ENCODE measurements around the gene RHBDD2.
"Not testable (repeated sequence)": the region's sequence is repeated elsewhere in the genome, so short reads cannot be mapped to it uniquely, and the experiment has no call there.

Gene RHBDD2

DNA sequence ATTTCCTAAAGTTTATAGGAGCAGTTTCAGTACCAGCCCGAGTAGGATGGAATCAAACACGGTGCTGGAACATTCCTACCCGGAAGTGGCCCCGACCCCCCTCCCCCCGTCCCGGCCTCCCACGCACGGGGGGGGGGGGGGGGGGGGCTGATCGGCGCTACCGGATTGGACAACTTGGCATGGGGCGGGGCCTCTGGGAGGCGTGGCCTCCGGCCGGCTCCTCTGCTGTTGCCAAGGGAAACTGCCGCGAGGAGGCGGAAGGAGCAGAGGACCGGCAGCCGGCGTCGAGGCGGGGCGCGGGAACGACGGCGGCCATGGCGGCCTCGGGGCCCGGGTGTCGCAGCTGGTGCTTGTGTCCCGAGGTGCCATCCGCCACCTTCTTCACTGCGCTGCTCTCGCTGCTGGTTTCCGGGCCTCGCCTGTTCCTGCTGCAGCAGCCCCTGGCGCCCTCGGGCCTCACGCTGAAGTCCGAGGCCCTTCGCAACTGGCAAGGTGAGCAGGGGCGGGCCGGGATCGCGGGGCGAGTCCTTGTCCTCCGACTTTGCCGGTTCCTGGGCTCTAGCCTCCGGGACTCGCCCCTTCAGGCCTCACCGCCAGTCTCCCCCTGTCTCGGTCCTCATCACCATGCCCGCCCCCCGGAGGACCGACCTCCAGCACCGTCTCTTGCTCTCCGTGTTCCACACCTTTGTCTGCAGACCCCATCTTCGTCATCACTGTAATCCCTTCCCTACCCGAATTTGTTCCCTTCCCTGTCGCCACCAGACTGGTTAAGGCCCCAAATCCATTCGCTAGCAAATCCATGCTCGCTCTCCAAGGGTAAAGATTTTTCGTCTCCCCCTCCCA is at the start of gene RHBDD2:
TSS of gene RHBDD2 (plus strand) at position 266 of the 843 bp plus-strand sequence. CDS start at position 315, 49 bp downstream.
- DNase-seq = peak; percentile 92

DNA sequence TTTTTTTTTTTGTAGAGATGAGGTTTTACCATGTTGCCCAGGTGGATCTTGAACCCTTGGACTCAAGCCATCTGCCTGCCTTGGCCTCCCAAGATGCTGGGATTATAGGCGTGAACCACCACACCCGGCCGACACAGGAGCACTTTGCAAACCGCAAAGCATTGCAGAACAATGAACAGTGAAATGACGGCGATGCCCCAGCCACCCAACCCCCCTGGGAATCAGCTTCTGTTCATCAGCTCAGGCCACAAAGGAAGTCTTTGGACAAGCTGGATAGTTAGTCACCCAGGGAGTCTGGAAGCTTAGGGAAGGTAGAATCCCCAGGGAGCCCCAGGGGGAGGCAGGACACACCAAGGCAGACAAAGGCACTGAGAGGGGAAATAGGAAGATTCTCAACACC is 49.2 kb upstream of the RHBDD2 start:
- DNase-seq = not testable (repeated sequence)

DNA sequence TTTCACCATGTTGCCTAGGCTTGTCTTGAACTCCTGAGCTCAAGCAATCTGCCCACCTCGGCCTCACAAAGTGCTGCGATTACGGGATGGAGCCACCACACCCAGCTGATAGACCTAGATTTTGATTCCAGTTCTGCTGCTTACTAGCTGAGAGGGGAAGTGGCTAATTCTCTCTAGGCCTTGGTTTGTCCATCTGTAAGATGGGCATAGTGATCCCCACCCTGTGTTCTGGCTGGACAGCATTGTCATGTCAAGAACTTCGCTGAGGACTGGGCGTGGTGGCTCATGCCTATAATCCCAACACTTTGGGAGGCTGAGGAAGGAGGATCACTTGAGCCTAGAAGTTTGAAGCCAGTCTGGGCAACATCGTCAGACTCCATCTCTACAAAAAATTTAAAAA is 47.9 kb upstream of the RHBDD2 start:
- no peak for DNase-seq

DNA sequence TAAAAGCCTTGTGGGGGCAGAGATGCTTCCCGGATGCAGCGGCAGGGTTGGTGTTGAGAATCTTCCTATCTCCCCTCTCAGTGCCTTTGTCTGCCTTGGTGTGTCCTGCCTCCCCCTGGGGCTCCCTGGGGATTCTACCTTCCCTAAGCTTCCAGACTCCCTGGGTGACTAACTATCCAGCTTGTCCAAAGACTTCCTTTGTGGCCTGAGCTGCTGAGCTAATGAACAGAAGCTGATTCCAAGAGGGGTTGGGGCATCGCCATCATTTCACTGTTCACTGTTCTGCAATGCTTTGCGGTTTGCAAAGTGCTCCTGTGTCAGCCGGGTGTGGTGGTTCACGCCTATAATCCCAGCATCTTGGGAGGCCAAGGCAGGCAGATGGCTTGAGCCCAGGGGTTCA is 45.2 kb upstream of the RHBDD2 start:
- not testable (repeated sequence) for DNase-seq

DNA sequence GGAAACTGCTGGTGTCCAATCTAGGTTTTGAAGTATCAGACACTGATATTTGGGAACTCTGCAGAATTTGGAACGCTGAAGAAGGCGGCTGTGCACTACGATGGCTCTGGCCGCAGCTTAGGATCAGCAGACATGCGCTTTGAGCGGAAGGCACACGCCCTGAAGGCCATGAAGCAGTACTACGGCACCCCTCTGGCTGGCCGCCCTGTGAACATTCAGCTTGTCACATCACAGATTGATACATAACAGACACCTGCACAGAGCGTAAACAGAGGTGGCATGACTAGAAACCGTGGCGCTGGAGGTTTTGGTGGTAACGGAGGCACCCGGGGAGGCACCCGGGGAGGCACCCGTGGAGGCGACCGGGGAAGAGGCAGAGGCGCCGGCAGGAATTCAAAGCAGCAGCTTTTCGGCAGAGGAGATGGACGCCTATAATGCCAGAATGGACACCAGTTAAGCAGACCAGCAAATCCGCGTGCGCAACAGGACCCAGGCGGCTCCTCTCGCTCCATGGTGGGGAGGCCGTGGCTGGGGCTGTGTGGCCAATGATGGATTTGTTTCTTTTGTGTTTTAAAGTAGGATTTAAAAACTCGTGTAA is 43.0 kb upstream of the RHBDD2 start:
- no peak for DNase-seq

DNA sequence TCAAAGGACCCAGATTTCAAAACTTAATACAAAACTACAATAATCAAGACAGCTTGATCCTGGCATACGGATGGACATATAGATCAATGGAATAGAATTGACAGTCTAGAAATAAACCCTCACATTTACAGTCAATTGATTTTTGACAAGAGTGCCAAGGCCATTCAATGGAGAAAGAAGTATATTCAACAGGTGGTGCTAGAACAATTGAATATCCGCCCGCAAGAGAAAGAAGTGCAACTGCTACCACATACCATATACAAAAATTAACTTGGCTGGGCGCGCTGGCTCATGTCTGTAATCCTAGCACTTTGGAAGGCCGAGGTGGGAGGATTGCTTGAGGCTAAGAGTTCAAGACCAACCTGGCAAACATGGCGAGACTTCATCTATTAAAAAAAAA is 42.0 kb upstream of the RHBDD2 start:
- DNase-seq = no peak

DNA sequence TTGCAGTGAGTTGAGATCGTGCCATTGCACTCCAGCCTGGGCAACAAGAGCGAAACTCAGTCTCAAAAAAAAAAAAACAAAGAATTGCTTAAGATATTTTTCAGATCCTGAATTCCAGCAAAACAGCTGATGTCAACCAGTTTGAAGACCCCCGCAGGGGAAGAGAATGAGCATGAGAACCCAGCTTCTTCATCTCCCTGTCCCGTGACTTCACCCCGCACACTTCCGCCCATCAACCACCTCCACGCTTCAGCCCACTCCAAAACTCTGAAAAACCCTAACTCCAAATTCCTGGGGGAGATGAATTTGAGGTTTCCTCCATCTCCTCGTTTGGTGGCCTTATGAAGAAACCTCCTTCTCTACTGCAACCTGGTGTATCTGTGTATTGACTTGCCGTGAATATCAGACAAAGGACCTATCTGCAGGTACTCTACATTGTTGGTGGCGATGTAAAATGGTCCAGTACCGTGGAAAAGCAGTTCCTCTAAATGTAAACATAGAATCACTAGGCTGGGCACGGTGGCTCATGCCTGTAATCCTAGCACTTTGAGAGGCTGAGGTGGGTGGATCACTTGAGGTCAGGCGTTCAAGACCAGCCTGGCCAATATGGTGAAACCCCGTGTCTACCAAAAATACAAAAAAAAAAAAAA is 40.4 kb upstream of the RHBDD2 start:
- not testable (repeated sequence) for DNase-seq

DNA sequence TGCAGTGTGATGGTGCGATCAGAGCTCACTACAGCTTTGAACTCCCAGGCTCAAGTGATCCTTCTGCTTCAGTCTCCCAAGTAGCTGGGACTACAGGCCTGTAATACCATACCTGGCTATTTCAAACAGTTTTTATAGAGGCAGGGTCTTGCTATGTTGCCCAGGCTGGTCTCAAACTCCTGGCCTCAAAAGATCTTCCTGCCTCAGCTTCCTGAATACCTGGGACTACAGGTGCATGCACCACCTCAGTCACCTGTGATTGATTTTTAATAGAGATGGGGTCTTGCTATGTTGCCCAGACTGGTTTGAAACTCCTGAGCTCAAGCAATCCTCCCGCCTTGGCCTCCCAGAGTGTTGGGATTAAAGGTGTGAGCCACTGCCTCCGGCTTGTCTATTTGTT is 38.8 kb upstream of the RHBDD2 start:
- no peak for DNase-seq

DNA sequence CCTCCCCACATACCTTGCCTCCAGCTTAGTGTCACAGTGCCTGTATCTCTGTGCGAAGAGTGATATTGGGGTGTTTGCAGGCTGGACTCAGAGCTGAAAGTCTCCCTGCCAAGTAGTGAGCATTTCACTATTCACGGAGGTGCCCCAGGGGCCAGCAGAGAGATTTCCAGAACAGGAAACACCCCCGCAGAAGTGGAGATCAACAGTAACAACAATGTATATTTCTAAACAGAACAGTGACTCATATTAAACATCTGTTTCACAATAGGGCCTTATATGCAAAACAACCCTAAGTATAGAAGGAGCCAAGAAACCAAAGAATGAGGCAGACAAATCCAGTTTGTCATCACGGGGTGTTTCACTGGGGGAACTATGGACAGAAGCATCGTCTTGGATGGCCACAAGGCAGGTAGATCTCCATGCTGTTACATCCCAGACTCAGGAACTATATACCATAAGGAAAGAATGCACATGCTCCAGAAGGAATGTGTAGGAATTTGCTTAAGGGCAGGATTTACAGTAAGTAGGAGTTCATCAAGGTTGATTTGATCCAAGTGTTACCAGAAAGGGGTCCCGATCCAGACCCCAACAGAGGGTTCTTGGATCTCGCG is 35.9 kb upstream of the RHBDD2 start:
- no peak for DNase-seq

DNA sequence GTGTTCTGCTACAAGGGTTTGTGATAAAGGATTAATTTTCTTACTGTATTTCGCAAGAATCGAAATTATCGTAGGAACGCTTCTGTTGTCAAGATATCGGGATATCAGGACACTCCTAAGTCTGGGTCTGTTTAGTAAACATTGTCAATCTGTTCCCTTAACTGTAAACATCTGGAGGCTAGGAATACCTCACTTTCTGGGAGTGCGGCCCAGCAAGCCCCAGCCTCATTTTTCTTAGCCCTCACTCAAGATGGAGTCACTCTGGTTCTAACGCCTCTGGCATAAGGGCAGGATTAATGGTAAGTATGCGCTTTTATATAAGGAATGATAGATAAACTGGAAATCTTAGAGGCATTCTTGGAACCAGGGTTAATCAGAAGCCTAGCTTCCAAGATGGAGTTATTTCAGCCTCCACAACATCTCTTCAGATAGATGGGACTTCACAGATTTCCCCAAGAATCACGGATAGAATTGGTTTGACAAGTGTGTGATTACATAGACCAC is 35.2 kb upstream of the RHBDD2 start:
- DNase-seq = no peak

DNA sequence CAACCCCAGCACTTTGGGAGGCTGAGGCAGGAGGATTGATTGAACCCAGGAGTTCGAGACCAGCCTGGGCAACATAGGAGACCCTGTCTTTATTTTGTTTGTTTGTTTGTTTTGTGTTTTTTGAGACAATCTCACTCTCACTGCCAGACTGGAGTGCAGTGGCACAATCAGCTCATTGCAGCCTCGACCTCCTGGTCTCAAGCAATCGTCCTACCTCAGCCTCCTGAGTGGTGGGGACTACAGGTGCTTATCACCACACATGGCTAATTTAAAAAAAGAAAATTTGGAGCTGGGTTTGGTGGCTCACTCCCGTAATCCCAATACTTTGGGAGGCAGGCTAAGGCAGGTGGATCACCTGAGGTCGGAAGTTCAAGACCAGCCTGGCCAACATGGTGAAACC is 34.7 kb upstream of the RHBDD2 start:
- no peak for DNase-seq

DNA sequence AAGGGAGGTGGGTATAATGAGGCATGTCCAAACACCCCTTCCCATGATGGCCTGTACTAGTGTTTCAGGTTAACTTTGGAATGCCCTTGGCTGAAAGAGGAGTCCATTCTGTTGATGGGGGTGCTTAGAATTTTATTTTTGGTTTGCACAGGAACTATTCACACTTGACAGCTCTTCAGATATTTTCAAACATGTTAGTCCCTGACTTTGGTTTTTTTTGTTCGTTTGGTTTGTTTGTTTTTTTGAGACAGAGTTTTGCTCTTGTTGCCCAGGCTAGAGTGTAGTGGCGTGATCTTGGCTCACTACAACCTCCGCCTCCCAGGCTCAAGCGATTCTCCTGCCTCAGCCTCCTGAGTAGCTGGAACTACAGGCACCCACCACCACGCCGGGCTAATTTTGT is 33.7 kb upstream of the RHBDD2 start:
- DNase-seq = not testable (repeated sequence)

DNA sequence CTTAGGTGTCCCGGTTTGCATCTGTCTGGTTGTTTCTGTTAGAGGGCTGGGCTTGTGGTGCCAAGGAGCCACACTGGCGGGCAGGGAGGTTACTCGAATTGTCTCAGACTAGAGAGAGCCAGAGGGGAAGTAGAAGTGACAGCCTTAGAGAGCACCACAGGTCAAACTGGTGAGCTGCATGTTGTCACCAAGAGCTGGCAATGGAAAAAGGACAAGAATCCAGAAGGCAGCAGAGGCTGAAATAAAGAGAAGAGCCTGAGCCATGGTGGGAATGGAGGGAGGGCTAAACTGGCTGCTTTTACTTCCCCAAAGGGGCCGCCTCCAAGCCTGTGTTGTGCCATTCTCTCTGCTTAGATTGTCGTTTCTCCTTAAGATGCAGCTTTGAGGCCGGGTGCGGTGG is 31.1 kb upstream of the RHBDD2 start:
- no peak for DNase-seq

DNA sequence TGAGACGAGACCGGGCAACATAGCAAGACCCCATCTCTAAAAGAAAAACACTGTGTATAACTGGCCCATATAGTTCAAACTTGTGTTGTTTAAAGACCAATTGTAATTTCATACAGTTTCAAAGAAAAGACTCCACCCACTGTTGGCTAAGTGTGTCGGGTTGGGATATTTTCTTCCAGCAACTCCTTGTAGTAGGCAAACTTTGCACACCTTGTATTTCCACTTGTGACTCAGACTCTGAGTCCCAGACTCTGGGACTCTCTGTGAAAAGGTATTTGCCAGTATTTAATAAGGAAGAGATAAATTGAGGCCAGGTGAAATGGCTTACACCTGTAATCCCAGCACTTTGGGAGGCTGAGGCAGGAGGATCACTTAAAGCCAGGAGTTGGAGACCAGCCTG is 29.3 kb upstream of the RHBDD2 start:
- no peak for DNase-seq

DNA sequence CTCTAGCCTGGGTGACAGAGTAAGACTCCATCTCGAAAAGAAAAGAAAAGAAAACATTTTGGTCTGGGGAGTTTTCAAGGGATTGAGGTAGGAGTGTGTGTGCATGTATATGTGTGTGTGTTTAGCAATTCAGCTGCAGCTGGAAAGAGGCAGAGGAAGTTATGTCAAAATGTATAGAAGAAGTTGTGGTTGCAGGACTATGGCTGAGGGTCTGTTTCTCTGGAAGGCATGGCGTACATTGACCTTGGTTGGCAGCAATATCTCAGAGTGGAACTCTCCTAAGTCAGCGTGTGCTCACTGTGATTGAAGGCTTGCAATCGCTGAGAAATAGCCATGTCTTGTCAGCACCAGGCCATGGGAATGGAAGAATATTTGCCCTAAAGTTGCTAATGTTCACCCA is 28.6 kb upstream of the RHBDD2 start:
- DNase-seq = no peak

DNA sequence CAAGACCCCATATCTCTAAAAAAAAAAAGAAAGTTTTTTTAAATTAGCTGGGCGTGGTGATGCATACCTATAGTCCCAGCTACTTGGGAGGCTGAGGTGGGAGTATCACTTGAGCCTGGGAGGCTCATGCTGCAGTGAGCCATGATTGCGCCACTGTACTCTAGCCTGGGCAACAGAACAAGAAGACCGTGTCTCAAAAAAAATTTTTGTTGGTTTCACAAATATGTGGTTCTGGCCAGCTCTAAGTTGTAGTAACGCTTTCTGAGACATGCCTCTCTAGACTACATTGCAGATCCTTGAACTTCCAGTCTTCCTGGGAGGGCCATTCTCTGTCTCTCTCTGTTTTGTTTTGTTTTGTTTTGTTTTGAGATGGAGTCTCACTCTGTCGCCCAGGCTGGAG is 24.6 kb upstream of the RHBDD2 start:
- DNase-seq = no peak

DNA sequence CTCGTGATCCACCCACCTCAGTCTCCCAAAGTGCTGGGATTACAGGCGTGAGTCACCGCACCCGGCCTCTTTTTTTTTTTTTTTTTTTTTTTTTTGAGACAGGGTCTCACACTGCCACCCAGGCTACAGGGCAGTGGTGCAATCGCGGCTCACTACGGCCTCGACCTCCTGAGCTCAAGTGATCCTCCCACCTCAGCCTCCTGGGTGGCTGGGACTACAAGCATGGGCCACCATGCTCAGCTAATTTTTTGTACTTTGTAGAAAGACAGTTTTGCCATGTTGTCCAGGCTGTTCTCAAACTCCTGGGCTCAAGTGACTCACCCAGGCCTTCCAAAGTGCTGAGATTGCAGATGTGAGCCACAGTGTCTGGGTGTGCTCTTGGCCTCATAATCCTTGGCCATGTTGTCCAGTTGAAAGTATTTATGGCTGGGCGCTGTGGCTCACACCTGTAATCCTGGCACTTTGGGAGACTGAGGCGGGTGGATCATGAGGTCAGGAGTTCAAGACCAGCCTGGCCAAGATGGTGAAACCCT is 24.0 kb upstream of the RHBDD2 start:
- not testable (repeated sequence) for DNase-seq

DNA sequence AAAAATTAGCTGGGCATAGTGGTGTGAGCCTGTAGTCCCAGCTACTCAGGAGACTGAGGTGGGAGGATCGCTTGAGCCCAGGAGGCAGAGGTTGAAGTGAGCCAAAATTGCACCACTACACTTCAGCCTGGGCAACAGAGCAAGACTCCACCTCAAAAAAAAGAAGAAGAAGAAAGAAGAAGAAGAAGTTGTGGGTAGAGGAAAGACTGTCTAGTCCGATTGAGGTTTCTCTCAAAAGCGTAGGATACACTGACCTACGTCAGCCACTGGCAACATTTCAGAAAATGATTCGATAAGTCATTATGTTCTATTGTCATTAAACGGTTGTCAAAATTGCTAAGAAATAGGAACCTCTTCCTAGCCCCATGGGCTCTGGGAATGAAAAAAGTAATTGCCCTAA is 22.3 kb upstream of the RHBDD2 start:
- no peak for DNase-seq

DNA sequence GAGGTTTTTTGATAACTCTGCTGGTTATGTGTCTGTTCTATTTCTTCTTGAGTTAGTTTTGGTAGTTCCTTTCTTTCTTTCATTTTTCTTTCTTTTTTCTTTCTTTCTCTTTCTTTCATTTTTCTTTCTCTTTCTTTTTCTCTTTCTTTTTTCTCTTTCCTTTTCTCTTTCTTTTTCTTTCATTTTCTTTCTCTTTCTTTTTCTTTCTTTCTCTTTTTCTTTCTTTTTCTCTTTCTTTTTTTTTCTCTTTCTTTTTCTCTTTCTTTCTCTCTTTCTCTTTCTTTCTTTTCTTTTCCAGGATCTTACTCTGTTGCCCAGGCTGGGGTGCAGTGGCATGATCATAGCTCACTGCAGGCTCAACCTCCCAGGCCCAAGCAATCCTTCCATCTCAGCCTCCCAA is 20.4 kb upstream of the RHBDD2 start:
- DNase-seq = no peak

DNA sequence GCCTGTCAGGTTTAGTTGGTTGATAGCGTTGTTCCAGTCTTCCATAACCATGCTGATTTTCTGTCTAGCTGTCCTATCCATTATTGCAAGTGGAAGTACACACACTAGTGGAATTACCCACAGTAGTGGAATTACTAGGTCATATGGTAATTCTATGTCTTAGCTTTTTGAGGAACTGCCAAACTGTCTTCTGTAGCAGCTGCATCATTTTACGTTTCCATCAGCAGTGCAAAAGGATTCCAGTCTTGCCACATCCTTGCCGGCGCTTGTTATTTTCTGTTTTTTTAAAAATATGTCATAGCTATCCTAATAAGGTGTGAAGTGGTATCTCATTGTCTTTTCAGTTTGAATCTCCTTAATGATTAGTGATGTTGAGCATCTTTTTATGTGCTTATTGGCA is 17.2 kb upstream of the RHBDD2 start:
- no peak for DNase-seq

DNA sequence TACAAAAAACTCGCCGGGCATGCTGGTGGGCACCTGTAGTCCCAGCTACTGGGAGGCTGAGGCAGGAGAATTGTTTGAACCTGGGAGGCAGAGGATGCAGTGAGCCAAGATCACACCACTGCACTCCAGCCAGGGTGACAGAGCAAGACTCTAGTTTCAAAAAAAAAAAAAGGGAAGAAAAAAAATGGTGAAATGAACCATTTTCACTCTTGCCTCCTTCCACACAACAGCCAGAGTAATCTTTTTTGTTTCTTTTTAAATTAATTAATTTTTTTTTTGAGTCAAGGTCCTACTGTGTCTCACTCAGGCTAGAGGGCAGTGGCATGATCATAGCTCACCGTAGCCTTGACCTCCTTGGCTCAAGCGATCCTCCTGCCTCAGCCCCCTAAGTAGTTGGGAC is 14.6 kb upstream of the RHBDD2 start:
- not testable (repeated sequence) for DNase-seq

DNA sequence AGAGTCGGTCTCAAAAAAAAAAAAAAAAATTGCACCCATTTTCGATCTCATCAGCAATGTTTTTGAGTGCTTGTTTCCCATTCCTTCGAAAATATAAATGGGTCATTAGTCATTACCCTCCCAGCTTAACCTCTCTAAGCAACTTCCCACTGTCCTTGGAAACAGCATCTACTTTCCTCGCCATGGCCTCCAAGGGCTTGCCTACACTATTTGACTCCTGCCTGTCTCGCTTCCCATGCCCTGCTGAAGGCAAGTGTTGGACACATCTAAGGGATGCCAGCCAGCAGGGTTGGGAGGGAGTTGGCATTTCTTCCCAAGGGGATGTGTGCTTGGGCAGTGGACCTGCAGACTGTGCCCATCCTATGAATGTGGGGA is 12.7 kb upstream of the RHBDD2 start:
- DNase-seq = peak; percentile 29
